H9 (cell line): ENCODE results near the gene ARHGEF9. TPM values are rescaled to one million over a fixed set of nuclear protein-coding genes. Genes with fewer than 3 reads are reported as not detected.

Source experiments
- DNase-seq: peaks from one replicate; pipeline ENCODE4 v3.0.0-alpha.2; 2017
- H2AFZ ChIP-seq: one replicate; pipeline ENCODE4 v1.6.1; 2013; ENCODE audit warnings: mild to moderate bottlenecking, low read length, control low read depth, moderate library complexity
- H2AK5ac ChIP-seq: 2 replicates; pipeline ENCODE4 v1.6.1; 2013; ENCODE audit warnings: low read length, control low read depth, mixed read lengths; ENCODE audit not compliant: insufficient read length
- H2BK120ac ChIP-seq: one replicate; pipeline ENCODE4 v1.6.1; 2013; ENCODE audit warnings: low read depth, mild to moderate bottlenecking, low read length, control low read depth, inconsistent platforms; ENCODE audit not compliant: poor library complexity, severe bottlenecking
- H2BK12ac ChIP-seq: 2 replicates; pipeline ENCODE4 v1.6.1; 2013; ENCODE audit warnings: low read length, control low read depth, mixed read lengths, low read depth; ENCODE audit not compliant: insufficient read length
- H2BK15ac ChIP-seq: 2 replicates; pipeline ENCODE4 v1.6.1; 2013; ENCODE audit warnings: low read depth, low read length, control low read depth
- H2BK20ac ChIP-seq: one replicate; pipeline ENCODE4 v1.6.1; 2013; ENCODE audit warnings: low read depth, mild to moderate bottlenecking, low read length, control low read depth, inconsistent platforms; ENCODE audit not compliant: poor library complexity, severe bottlenecking
- H2BK5ac ChIP-seq: 2 replicates; pipeline ENCODE4 v1.6.1; 2013; ENCODE audit warnings: low read length, control low read depth, mixed read lengths; ENCODE audit not compliant: insufficient read length
- H3K14ac ChIP-seq: 2 replicates; pipeline ENCODE4 v1.6.1; 2013; ENCODE audit warnings: low read length, control low read depth; ENCODE audit not compliant: insufficient read depth
- H3K18ac ChIP-seq: 2 replicates; pipeline ENCODE4 v1.6.1; 2013; ENCODE audit warnings: low read depth, mild to moderate bottlenecking, mixed read lengths, low read length, control low read depth; ENCODE audit not compliant: insufficient read length
- H3K23ac ChIP-seq: 2 replicates; pipeline ENCODE4 v1.6.1; 2013; ENCODE audit warnings: low read length, control low read depth, mixed read lengths, low read depth; ENCODE audit not compliant: insufficient read length
- H3K23me2 ChIP-seq: 2 replicates; pipeline ENCODE4 v1.6.1; 2013; ENCODE audit warnings: low read depth, mild to moderate bottlenecking, mixed read lengths, low read length, control low read depth; ENCODE audit not compliant: insufficient read length, poor library complexity, severe bottlenecking
- H3K27ac ChIP-seq: 2 replicates; pipeline ENCODE4 v1.5.1; 2013; ENCODE audit warnings: low read length, control low read depth, mixed read lengths, low read depth; ENCODE audit not compliant: insufficient read length
- H3K27me3 ChIP-seq: 2 replicates; pipeline ENCODE4 v1.6.1; 2013; ENCODE audit warnings: low read length, control low read depth, inconsistent platforms; ENCODE audit not compliant: insufficient read depth
- H3K4ac ChIP-seq: 2 replicates; pipeline ENCODE4 v1.6.1; 2013; ENCODE audit warnings: low read depth, mild to moderate bottlenecking, control low read depth, inconsistent platforms, low read length, moderate library complexity
- H3K4me1 ChIP-seq: 2 replicates; pipeline ENCODE4 v1.6.1; 2013; ENCODE audit warnings: low read length, control low read depth, inconsistent platforms; ENCODE audit not compliant: insufficient read depth
- H3K4me2 ChIP-seq: 2 replicates; pipeline ENCODE4 v1.6.1; 2013; ENCODE audit warnings: low read length, control low read depth, mixed read lengths; ENCODE audit not compliant: insufficient read length, insufficient read depth
- H3K56ac ChIP-seq: 2 replicates; pipeline ENCODE4 v1.6.1; 2013; ENCODE audit warnings: low read depth, mild to moderate bottlenecking, mixed read lengths, low read length, control low read depth; ENCODE audit not compliant: insufficient read length
- H3K79me1 ChIP-seq: 2 replicates; pipeline ENCODE4 v1.6.1; 2013; ENCODE audit warnings: low read depth, mild to moderate bottlenecking, moderate library complexity, low read length, control low read depth, inconsistent platforms; ENCODE audit not compliant: insufficient read depth, poor library complexity, severe bottlenecking
- H3K79me2 ChIP-seq: 2 replicates; pipeline ENCODE4 v1.6.1; 2013; ENCODE audit warnings: low read length, control low read depth, inconsistent platforms; ENCODE audit not compliant: insufficient read depth
- H3K9ac ChIP-seq: 2 replicates; pipeline ENCODE4 v1.6.1; 2013; ENCODE audit warnings: low read length, control low read depth, mixed read lengths; ENCODE audit not compliant: insufficient read length; ENCODE audit errors: extremely low read depth
- H3K9me3 ChIP-seq: one replicate; pipeline ENCODE4 v1.6.1; 2013; ENCODE audit warnings: low read depth, low read length, inconsistent platforms; ENCODE audit not compliant: control insufficient read depth
- H3T11ph ChIP-seq: one replicate; pipeline ENCODE4 v1.6.1; 2013; ENCODE audit warnings: mild to moderate bottlenecking, low read length, control low read depth, inconsistent platforms
- H4K20me1 ChIP-seq: one replicate; pipeline ENCODE4 v1.6.1; 2013; ENCODE audit not compliant: control insufficient read depth, insufficient read length, insufficient read depth
- H4K5ac ChIP-seq: 2 replicates; pipeline ENCODE4 v1.6.1; 2013; ENCODE audit warnings: low read depth, mild to moderate bottlenecking, mixed read lengths, low read length, control low read depth; ENCODE audit not compliant: insufficient read length
- H4K8ac ChIP-seq: replicated peaks from 2 replicates; pipeline ENCODE4 v1.6.1; 2013; ENCODE audit warnings: low read length, control low read depth, mixed read lengths, low read depth; ENCODE audit not compliant: insufficient read length
- H4K91ac ChIP-seq: 2 replicates; pipeline ENCODE4 v1.6.1; 2013; ENCODE audit warnings: low read depth, mild to moderate bottlenecking, moderate library complexity, mixed read lengths, low read length, control low read depth; ENCODE audit not compliant: insufficient read length
- H3K27ac Mint-ChIP-seq, 3 experiments: 2 replicates in 2 of 3; 3 replicates in 1 of 3; pipeline ENCODE4 v1.8.0; 2020 to 2021; ENCODE audit warnings: mixed read lengths in 3 of 3, mild to moderate bottlenecking in 1 of 3, moderate library complexity in 1 of 3
- H3K27me3 Mint-ChIP-seq: 2 replicates; pipeline ENCODE4 v1.8.0; 2021; ENCODE audit warnings: low read depth, mild to moderate bottlenecking, moderate library complexity, mixed read lengths
- H3K36me3 Mint-ChIP-seq, 3 experiments: 2 replicates in 2 of 3; 3 replicates in 1 of 3; pipeline ENCODE4 v1.8.0; 2020 to 2021; ENCODE audit warnings: low read depth in 3 of 3, mixed read lengths in 3 of 3; ENCODE audit not compliant: insufficient read depth in 1 of 3
- H3K4me1 Mint-ChIP-seq, 2 experiments: 2 replicates each; pipeline ENCODE4 v1.8.0; 2020; ENCODE audit warnings: mixed read lengths in 2 of 2
- H3K4me3 Mint-ChIP-seq, 2 experiments: 2 replicates in 1 of 2; 3 replicates in 1 of 2; pipeline ENCODE4 v1.8.0; 2020 to 2021; ENCODE audit warnings: mild to moderate bottlenecking in 2 of 2, mixed read lengths in 2 of 2, moderate library complexity in 1 of 2
- H3K9me3 Mint-ChIP-seq, 2 experiments: 2 replicates in 1 of 2; 3 replicates in 1 of 2; pipeline ENCODE4 v1.8.0; 2020; ENCODE audit warnings: mild to moderate bottlenecking in 2 of 2, mixed read lengths in 2 of 2, moderate library complexity in 1 of 2
- CTCF ChIP-seq: fragments of 200-600 bp; sonication (generic); conservative IDR thresholded peaks from 3 replicates; pipeline ENCODE4 v1.8.0; 2021; ENCODE audit warnings: antibody characterized with exemption, mild to moderate bottlenecking
- WGBS: extraction: QIAGEN DNeasy Blood & Tissue Kit; methylation state at CpG from one replicate; pipeline ENCODE4 v1.1.7; 2013; ENCODE audit warnings: missing lambda C conversion rate, low lambda C conversion rate, mixed read lengths; ENCODE audit not compliant: insufficient read length; ENCODE audit errors: extremely low coverage; 5-methylcytosine and 5-hydroxymethylcytosine counted together
- total RNA-seq: library from RNA; stranded (reverse); gene quantifications from 2 replicates; pipeline ENCODE4 v1.2.1, GENCODE V29; 2021

Gene ARHGEF9
- total RNA-seq, 1 experiment from 2014 or later, result 26.4 TPM

DNA sequence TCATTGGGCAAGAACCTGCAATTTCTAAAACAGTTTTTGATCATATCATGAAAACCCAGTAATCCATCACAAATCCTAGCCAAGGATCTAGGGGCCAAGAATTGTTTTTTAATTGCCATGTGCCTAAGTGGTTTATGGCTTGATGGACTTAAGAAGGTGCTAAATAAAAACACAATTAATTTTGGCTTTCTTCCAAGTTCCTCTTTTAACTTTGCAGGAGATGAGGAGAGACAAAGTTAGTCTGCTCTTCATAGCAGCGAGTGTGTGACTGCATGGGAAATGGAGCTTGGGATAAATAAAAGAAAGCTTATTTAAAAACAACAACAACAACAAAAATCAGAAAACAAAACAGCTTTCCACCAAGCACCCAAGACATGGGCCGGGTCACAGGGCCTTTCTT is 41.4 kb downstream of the ARHGEF9 start:
- Histone ChIP-seq H3K79me2 (no peaks in the 10 kb centered on the region; the same call in 1 of the 2 replicates), H2AK5ac (no peak overlapping the region), H2BK15ac (no peak overlapping the region), H4K20me1 (no peaks in the 10 kb centered on the region), H4K91ac (no peak overlapping the region), H3K18ac (no peak overlapping the region), H2BK120ac (no peak overlapping the region), H2BK12ac (no peak overlapping the region), H3K56ac (no peak overlapping the region), H3K9me3 (peaks cover 77% of the 10 kb centered on the region), H2AFZ (no peak overlapping the region), H3K4ac (no peak overlapping the region), H3K4me1 (no peaks in the 10 kb centered on the region), H2BK5ac (no peak overlapping the region), H3K14ac (no peak overlapping the region), H3K27me3 (no peaks in the 10 kb centered on the region), H3K79me1 (no peaks in the 10 kb centered on the region), H3K27ac (no peak overlapping the region), H3K9ac (no peak overlapping the region), H3K23ac (no peak overlapping the region), H3K23me2 (no peaks in the 10 kb centered on the region), H4K8ac (no peak overlapping the region), H4K5ac (no peak overlapping the region), H3T11ph (no peak overlapping the region), H2BK20ac (no peak overlapping the region), H3K4me2 (no peak overlapping the region)
- peaks cover 0 to 17% (median 2%) of the 10 kb centered on the region in 3 experiments; a peak in 4 of 7 replicates for H3K36me3 Mint-ChIP-seq
- H3K4me3 Mint-ChIP-seq, result no peak overlapping the region
- peaks cover 72 to 73% of the 10 kb centered on the region in 2 experiments for H3K9me3 Mint-ChIP-seq
- no peak for DNase-seq
- H3K27ac Mint-ChIP-seq, result no peak overlapping the region; a peak in 1 of 7 replicates
- WGBS, result no CpG with 5 or more reads among the region's 2 CpGs
- peaks cover 9 to 39% of the 10 kb centered on the region in 2 experiments for H3K4me1 Mint-ChIP-seq
- no peak for TF ChIP-seq CTCF
- no peaks in the 10 kb centered on the region for H3K27me3 Mint-ChIP-seq
